Right cardiac atrium (tissue), 5 donors: ENCODE measurements around the gene LMCD1. TPM values are rescaled to one million over a fixed set of nuclear protein-coding genes. Genes with fewer than 3 reads are reported as not detected.

Source experiments
- ATAC-seq, 2 donors: fragments of 200-7000 bp; cut with Tn5 transposase; one replicate each; pipeline versions ENCODE4 v1.8.0 to v1.9.1; 2020; ENCODE audit warnings: moderate library complexity in 2 of 2, mild to moderate bottlenecking in 1 of 2
- DNase-seq, 3 donors: peaks; one replicate each; pipeline ENCODE4 v3.0.0-alpha.2; 2020
- H3K27ac ChIP-seq: one replicate; pipeline ENCODE4 v1.5.1; 2013; ENCODE audit warnings: mild to moderate bottlenecking, low read length, control low read depth, moderate library complexity
- H3K27me3 ChIP-seq: one replicate; pipeline ENCODE4 v1.6.1; 2013; ENCODE audit not compliant: control insufficient read depth, insufficient read depth
- H3K4me1 ChIP-seq: one replicate; pipeline ENCODE4 v1.6.1; 2013; ENCODE audit warnings: low read length; ENCODE audit not compliant: control insufficient read depth, insufficient read depth
- H3K4me3 ChIP-seq: one replicate; pipeline ENCODE4 v1.5.1; 2013; ENCODE audit warnings: low read length, control low read depth
- H3K9me3 ChIP-seq: one replicate; pipeline ENCODE4 v1.6.1; 2013; ENCODE audit warnings: low read length; ENCODE audit not compliant: control insufficient read depth
- WGBS: extraction: QIAGEN DNeasy Blood & Tissue Kit; methylation state at CpG from one replicate; pipeline ENCODE4 v1.1.7; 2013; 5-methylcytosine and 5-hydroxymethylcytosine counted together
- intact Hi-C, 4 donors: fragments of 100-400 bp; cut with DNase I; formaldehyde crosslinking; loops; one replicate each; pipeline versions ENCODE4 v1.11.0 to v1.14.0; 2022 to 2023
- polyA plus RNA-seq: library from polyadenylated mRNA; stranded (reverse); fragments of 200-250 nt; gene quantifications from one replicate; pipeline ENCODE4 v1.2.3, GENCODE V29; 2013
- total RNA-seq, 4 donors: library from RNA; stranded (reverse); fragmentation: NEBNext Ultra II Directional; extraction: Animal tissue kit (Norgen Biotek cat#: 25700); gene quantifications; one replicate each; pipeline ENCODE4 v1.2.1, GENCODE V29; 2021
- donor health status: healthy with polysubstance abuse.
- donor health status: DM: no; HTN: yes; CAD: no.
- donor health status: DM: no; HTN: no; CAD: no.
- donor health status: DM: no; HTN: yes; CAD: no; lungs with severe emphysema.
- donor health status: DM: yes; HTN: yes; CAD: no.

LMCD1 gene
- total and polyA plus RNA-seq, 5 donors: 43.4 to 57.8 (median 53.5) TPM

GRCh38 chr3:8589880-8590556 is 88.4 kb downstream of the LMCD1 start:
- no peak for DNase-seq
- Histone ChIP-seq H3K27me3 (no peaks in the 10 kb centered on the region), H3K4me3 (no peak overlapping the region), H3K27ac (no peak overlapping the region), H3K4me1 (peaks cover 3% of the 10 kb centered on the region), H3K9me3 (no peaks in the 10 kb centered on the region)
- ATAC-seq: no peak
- 69% methylated on average over 6 of the region's 6 CpGs for WGBS
- intact Hi-C loops: no loop called here

GRCh38 chr3:8593021-8593827 is 91.6 kb downstream of the LMCD1 start:
- H3K4me3 ChIP-seq: no peak overlapping the region
- peaks cover 12% of the 10 kb centered on the region for H3K4me1 ChIP-seq
- H3K9me3 ChIP-seq: no peaks in the 10 kb centered on the region
- H3K27ac ChIP-seq: peak overlapping the region; percentile 11
- DNase-seq: no peak
- peak; percentile 21 to 22 for ATAC-seq
- no peaks in the 10 kb centered on the region for H3K27me3 ChIP-seq
- intact Hi-C loops: no loop called here
- WGBS: 80% methylated on average over 9 of the region's 9 CpGs

- no peaks in the 10 kb centered on the region for H3K9me3 ChIP-seq
- H3K4me3 ChIP-seq: no peak overlapping the region
- WGBS: 77% methylated on average over 3 of the region's 3 CpGs
- H3K4me1 ChIP-seq: peaks cover 12% of the 10 kb centered on the region
- no peaks in the 10 kb centered on the region for H3K27me3 ChIP-seq
- intact Hi-C loops: no loop called here
- ATAC-seq (no peak), DNase-seq (no peak)
- H3K27ac ChIP-seq: no peak overlapping the region
Measured at GRCh38 chr3:8595252-8595651, 93.6 kb downstream of the LMCD1 start.

DNA sequence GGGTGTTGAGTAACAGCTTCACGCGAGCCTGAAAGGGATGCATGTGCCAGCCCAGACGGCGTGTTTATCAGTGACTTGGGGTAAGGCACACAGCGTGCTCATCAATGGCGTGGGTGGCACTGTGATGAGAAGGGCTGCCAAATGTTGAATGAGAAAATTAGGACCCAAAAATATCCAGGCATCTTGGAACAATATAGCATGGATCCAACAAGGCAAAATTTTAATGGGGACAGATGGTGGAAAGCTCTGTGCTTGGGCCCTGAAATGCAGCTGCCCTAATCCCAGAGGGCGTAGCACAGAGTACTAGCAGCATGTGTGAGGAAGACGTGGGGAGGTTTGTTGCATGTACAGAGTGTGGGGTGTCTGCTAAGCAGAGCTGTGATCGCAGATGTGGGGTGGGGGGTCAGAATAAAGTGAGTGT is 94.1 kb downstream of the LMCD1 start:
- 75% methylated on average over 9 of the region's 9 CpGs for WGBS
- intact Hi-C loops: no loop called here
- H3K4me3 ChIP-seq: no peak overlapping the region
- H3K27ac ChIP-seq: no peak overlapping the region
- ATAC-seq: peak; percentile 72 to 74
- peak in 1 of 3 donors; percentile 71 for DNase-seq
- H3K9me3 ChIP-seq: no peaks in the 10 kb centered on the region
- no peaks in the 10 kb centered on the region for H3K27me3 ChIP-seq
- peaks cover 12% of the 10 kb centered on the region for H3K4me1 ChIP-seq

- H3K27ac ChIP-seq: no peak overlapping the region
- intact Hi-C loops: no loop called here
- peak in 1 of 3 donors; percentile 60 for DNase-seq
- WGBS: 70% methylated on average over 18 of the region's 18 CpGs
- peaks cover 12% of the 10 kb centered on the region for H3K4me1 ChIP-seq
- H3K27me3 ChIP-seq: no peaks in the 10 kb centered on the region
- peak in 1 of 2 donors; percentile 3 for ATAC-seq
- no peak overlapping the region for H3K4me3 ChIP-seq
- no peaks in the 10 kb centered on the region for H3K9me3 ChIP-seq
Measured at GRCh38 chr3:8596321-8597218, 94.9 kb downstream of the LMCD1 start.

DNA sequence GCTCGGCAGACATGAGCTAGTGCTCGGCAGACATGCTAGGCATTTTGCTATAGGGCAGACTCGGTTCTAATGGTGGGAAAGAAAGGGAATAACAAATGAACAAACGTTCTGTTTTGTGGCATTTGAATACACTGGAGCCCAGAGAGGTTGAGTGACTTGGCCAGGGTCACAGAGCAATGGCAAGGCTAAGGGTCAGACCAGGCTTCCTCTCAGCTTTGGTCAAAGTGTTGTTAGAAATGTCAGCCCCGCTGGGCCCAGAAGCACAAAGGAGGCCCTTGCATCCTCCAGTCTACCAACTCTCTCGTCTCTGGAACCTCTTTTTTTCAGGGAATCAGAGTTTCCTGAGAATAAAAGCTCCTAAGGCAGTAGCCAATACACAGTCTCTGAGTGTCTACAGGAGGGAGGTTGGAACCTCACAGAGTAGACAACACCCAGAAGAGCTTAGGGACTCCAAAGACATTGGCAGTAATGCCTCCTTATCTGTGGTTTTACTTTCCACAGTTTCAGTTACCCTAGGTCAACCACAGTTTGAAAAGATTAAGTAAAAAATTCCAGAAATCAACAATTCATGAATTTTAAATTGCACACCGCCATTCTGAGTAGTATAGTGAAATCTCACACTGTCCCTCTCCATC is 95.7 kb downstream of the LMCD1 start:
- Histone ChIP-seq H3K27ac (no peak overlapping the region), H3K27me3 (no peaks in the 10 kb centered on the region), H3K9me3 (no peaks in the 10 kb centered on the region), H3K4me1 (peaks cover 12% of the 10 kb centered on the region), H3K4me3 (no peak overlapping the region)
- 82% methylated on average over 7 of the region's 7 CpGs for WGBS
- peak; percentile 15 to 62 for ATAC-seq
- intact Hi-C loops: no loop called here
- no peak for DNase-seq

GRCh38 chr3:8599146-8599545 is 97.5 kb downstream of the LMCD1 start:
- no peak overlapping the region for H3K27ac ChIP-seq
- WGBS: 68% methylated on average over 3 of the region's 3 CpGs
- H3K27me3 ChIP-seq: no peaks in the 10 kb centered on the region
- H3K9me3 ChIP-seq: no peaks in the 10 kb centered on the region
- no peak overlapping the region for H3K4me3 ChIP-seq
- ATAC-seq: no peak
- H3K4me1 ChIP-seq: peaks cover 14% of the 10 kb centered on the region
- intact Hi-C loops: no loop called here
- no peak for DNase-seq

GRCh38 chr3:8600457-8600856 is 98.8 kb downstream of the LMCD1 start:
- Histone ChIP-seq H3K4me3 (no peak overlapping the region), H3K9me3 (no peaks in the 10 kb centered on the region), H3K27me3 (no peaks in the 10 kb centered on the region), H3K27ac (no peak overlapping the region), H3K4me1 (peaks cover 10% of the 10 kb centered on the region)
- intact Hi-C loops: no loop called here
- no peak for ATAC-seq
- DNase-seq: no peak

DNA sequence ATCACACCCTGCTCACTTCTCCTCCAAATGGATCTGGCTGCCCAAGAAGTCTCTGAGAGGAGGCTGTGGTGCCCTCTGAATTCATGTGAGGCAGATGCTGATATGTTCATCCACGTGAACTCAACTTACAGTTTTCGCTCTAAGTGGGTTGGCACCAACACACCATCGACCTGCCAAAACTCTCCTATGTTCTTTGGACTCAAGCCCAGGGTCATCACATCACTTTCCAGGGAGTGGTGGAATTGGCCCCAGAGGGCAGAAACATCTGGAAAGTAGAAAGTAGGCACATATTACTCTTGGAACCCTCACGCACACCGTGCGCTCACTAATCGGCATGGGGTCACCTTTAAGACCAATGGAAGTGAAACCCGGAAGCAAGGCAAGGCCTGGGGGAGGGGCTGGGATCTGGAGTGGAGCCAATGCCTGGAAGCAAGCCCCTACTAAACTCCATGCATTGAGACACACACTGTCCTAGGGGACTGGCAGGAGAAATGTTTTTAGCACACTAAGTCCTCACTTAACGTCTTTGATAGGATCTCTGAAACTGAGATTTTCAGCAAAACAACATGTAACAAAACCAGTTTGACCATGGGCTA is 101.6 kb downstream of the LMCD1 start:
- ATAC-seq (peak in 1 of 2 donors; percentile 44), DNase-seq (peak in 1 of 3 donors; percentile 74)
- Histone ChIP-seq H3K4me3 (no peak overlapping the region), H3K27me3 (no peaks in the 10 kb centered on the region), H3K9me3 (no peaks in the 10 kb centered on the region), H3K27ac (no peak overlapping the region), H3K4me1 (peaks cover 10% of the 10 kb centered on the region)
- intact Hi-C loops: no loop called here
- 36% methylated on average over 9 of the region's 9 CpGs for WGBS

DNA sequence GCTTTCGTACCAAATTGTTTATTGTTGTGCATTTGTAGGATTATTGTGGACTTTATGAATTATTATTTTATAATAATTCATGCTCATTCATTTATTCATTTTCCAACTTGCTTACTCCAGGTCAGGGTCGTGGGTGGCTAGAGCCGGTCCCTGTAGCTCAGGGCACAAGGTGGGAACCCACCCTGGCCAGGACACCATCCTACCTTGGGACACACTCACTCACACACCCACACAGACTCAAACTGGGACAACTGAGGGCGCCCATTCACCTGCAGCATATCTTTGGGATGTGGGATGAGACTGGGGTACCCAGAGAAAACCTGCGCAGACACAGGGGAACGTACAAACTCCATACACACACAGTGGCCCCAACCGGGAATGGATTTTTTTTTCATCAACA is 102.4 kb downstream of the LMCD1 start:
- Histone ChIP-seq H3K9me3 (no peaks in the 10 kb centered on the region), H3K4me3 (no peak overlapping the region), H3K27me3 (no peaks in the 10 kb centered on the region), H3K27ac (no peak overlapping the region), H3K4me1 (peaks cover 10% of the 10 kb centered on the region)
- intact Hi-C loops: no loop called here
- 98% methylated on average over 7 of the region's 7 CpGs for WGBS
- DNase-seq (no peak), ATAC-seq (no peak)
